ENCODE data around the gene EPHA4.
A peak's percentile ranks its signal among the peaks of the same experiment; 100 is the strongest.

EPHA4 gene

DNA sequence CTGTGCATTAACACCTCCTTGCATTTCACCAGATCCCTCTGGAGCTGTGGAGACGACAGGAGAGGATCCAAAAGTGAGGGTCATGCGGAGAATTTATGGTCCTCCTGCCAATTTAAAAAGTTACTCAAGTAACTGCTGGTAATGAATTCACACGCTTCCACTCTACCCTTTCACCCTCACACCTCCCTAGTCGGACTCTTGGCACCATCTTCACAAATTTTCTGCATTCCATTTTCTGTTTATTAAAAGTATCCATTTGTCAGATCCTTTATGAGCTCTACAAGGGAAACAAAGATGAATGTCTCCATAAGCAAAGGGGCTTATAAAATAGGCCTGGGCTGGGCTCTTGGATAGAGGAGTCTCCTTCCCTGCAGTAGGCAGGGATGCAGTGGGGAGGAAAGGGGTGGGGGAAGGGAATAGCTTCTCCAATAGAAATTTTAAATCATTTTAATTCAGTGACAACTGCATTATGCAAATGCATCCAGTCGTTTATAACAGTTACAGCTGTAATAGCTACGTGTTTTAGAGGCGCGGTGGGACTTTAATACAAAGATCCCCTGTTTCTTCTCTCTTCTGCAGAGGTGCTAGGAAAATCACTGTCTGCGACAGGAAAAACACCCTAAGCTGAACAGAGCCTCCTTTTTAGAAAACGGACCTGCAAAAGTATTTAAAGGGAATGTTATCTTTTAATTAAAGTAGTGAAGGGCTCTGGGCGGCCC lies 132.2 kb downstream of the EPHA4 start:
- no peak for DNase-seq (ENCODE audit: low read depth)

DNA sequence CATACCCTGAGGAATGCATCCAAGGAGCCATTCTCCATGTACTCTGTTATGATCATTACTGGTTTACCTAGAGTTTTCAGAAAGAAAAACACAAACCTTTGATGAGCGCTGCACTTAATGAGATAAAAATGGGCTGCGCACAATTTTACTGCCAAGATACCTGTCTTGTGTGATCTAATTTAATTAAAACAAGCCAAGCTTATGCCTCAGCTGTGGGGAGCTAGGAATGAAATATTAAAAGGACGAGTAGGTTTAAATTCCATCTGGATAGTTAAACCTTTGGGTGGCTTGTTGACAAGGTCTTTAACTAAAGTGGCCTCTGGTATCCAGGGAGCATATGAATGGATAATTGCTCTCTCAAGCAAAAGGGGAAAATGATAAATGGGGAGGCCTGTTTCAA lies 135.0 kb downstream of the EPHA4 start:
- DNase-seq (ENCODE audit: low read depth): no peak

DNA sequence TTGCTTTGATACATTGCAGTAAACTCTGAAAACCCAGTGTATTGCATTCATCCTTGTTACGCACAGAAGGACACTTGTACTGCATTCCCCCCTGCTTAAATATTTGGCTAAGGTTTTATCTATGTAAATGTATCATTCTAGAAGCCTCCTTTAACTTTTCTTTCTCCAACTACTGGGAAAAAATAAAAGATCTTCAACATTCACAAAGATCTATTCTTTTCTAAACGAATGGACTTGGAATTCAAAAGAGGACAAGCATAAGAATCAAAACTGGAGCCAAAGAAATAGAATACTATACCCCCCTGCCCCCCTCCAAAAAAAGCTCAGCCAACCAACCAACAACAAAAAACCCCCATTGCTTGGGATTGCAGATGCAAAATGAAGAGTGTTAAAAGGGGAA lies 136.9 kb downstream of the EPHA4 start:
- DNase-seq (ENCODE audit: low read depth): no peak

DNA sequence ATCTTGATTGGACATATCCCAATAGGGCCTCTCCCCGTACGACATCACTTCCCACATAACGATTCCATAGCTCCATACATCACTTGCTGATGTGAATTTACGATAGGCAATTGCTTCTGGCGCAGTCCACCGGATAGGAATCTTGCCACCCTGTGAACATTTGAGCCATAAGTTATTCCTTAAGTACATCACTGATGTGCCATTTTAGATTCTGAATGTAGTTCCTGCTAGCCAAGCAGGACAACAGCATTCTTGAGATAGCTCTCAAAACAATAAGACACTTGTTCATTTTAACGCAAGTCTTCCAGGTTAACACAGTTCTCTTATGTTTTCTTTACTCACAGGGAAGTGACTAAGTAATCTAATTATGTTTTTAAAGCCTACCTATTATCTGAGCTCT lies 138.0 kb downstream of the EPHA4 start:
- DNase-seq (ENCODE audit: low read depth): no peak

DNA sequence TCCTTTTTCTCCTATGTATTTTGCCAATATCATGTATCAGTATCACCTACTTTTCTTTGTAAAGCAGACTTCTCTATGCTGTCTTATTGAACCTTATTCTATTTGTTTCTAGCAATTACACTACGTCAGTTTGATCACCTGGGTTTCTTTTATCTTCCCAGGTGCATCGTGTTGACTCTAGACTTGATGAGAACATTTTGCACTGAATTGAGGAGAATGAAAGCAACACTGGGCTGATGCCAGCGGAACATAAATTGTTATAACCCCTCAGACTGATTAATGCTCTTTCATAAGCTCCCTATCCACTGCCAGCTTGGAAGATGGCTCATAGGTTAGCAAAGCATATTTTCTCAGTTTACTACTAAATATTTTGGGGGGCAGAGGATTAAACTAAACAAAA lies 140.6 kb downstream of the EPHA4 start:
- DNase-seq (ENCODE audit: low read depth): no peak

DNA sequence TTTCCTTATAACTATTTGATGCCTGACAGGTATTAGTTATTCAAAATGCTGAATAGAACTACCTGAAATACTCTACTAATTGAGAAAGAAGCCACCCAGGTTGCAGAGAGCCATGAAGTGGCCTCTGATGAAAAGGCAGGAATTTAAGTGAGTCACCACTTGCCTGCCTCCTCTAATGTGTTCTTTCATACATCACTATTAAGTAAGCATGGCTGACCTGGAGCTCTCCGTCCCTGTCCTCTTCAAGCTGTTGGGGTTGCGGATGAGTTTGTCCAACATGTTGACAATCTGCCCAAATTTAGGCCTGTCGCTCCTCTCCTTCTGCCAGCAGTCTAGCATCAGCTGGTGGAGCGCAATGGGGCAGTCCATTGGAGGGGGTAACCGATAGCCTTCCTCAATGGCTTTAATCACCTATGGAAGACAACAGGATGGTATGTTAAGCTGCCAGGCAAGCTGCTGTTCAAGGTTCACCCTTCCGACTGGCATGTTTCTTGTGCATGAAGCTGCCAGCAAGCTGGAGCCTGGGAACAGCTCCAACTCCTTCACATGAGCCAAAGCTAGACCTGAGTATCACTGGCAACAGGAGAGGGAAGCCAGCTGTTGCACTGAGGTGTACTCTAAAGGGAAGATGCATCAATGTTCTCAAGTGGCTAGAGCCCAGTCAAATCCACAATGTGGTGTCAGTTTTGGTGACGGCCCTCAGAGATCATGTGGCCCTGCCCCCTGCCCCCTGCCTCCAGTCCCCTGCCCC lies 142.2 kb downstream of the EPHA4 start:
- peak; percentile 49 for DNase-seq (ENCODE audit: low read depth)

DNA sequence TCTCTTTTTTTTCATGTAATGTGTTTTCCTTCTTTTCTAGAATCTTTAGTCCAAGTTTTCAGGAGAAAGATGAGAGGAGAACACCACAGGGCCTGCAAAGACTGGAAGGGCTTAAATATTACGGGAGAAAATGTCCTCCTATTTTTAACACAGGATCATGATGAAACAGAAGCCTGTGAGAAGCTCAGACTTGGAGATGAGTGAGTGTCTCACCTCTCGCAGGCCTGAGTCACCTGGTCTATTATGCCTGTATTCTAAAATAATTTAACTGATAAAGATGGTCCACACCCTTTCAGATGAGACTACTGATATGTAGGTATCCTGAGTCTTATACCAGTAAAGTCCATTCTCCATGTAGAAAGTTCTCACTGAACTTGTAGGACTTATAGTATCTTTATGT lies 143.2 kb downstream of the EPHA4 start:
- DNase-seq (ENCODE audit: low read depth): no peak

DNA sequence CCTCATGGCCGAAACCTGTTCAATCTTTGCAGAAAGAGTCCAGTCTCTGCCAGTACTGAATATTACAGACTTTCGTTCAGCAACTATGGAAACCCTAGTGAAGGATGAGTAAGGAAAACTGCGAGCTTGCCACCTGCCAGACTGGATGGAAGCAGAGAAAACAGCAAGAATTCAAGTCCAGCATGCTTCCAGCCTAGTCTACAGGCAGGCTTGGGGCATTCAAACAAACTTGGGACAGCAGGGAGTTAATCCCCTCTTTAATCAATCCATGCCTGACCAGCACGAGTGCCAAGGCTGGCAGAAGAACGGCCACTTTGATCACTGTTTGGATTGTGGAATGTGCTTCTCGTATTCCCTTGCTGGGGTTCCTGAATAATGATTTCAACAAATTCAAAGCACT lies 145.2 kb downstream of the EPHA4 start:
- DNase-seq (ENCODE audit: low read depth): no peak

DNA sequence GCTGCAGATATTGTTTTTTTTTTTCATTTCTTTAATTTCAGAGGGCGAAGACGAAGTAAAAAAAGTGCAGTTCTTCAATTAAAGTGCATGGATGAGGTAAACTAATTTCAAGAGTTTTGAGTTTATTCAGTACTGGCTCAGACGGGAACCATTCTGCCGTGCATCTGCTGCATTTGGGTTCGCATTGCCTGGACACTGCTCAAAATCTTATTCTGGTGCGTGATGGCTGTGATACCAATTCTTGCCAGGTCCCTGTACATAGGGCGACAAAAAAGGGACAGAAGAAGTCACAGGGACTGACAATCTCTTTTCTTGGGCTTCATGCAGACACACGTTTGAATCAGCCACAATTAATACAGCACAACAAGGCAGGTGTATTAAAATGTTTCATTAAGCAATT lies 146.2 kb downstream of the EPHA4 start:
- no peak for DNase-seq (ENCODE audit: low read depth)

DNA sequence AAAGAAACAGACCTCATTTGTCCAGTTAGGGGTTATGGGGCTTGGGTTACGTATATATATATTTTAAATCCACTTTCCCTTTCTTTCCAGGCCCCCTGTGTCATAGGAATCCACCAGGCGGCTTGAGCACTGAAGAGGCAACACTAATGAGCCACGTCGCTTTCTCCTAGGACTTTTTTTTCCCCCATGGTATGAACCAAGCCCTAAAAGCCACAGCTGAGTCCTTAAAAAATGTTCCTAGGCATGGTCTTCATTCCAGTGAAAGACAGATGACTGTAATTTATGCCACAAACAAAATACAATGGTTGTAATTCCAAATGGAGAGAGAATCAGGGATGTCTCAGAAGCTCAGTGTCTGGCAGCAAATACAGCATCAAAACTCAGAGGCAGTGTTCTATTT lies 146.8 kb downstream of the EPHA4 start:
- no peak for DNase-seq (ENCODE audit: low read depth)

DNA sequence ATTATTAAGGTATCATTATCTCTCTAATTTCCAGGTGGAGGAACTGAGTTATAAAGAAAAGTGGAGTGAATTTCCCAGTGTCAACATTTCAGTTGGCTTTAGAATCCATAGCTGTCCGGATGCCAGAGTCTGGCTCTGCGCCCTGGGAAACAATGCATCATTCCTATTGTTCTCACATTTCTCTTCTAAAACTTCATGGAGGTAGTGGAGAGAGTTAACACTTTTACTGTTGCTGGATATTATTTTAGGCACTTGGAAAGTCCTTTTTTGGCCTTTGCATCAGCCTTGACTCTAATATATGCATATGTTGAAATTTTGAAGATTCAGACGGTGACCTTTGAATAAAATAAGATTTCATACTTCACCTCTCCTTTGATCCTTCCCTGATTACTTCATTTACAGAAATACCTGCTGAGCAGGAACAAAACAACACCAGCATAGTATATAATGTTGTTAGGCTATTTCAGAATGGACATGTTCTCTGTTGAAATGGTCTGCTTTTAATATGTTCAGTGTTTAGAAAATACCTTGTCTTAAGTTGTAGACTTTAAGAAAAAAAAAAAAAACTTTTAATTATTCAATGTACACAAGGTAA lies 148.8 kb downstream of the EPHA4 start:
- DNase-seq (ENCODE audit: low read depth): no peak

DNA sequence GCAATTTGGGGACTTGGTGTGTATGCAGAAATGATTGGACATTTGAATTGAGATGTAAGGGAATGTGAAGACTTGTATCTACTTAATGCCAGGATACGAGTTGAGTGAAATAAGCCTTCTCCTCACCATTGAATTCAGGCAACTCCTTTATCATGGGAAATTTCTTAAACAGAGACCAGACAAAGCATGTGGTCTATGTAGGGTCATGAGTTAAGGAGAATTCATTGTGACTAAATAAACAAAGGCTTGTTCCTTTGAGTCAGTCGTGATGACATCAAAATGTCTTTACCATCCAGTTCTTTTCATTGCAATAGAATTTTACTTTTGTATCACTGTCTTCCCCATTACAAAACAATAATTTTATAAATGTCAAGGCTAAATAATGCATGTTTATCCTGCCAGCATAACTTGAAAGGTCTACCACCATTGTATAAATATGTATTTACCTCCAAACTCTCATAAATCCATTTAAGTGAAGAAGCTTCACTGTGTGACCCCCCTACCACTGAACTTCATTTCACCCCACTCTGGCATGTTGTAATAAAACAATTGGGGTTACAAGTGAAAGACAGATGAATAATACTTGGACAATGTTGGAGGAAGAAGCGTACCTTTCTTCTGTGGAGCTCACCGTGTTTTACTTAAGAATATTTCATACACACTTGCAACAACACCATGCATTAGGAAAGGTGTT lies 149.4 kb downstream of the EPHA4 start:
- peak; percentile 15 for DNase-seq (ENCODE audit: low read depth)

DNA sequence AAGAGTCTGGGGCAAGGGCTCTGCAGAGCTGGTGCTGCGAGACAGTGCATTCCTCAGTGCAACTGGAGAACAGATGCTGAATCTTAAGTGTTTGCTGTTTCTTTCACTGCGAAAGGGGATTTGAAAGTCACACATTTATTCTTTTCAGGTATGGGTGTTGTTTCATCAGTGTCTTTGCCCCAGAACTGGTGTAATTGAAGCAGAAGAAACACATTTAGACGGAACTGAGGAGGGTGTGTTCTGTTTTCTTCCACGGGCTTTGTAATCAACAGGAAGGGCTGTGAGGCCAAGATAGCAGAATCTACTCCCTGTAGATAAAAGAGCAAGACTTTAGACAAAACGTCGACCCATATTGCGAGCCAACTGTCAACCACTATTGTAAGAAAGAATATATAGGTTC lies 151.9 kb downstream of the EPHA4 start:
- no peak for DNase-seq (ENCODE audit: low read depth)

DNA sequence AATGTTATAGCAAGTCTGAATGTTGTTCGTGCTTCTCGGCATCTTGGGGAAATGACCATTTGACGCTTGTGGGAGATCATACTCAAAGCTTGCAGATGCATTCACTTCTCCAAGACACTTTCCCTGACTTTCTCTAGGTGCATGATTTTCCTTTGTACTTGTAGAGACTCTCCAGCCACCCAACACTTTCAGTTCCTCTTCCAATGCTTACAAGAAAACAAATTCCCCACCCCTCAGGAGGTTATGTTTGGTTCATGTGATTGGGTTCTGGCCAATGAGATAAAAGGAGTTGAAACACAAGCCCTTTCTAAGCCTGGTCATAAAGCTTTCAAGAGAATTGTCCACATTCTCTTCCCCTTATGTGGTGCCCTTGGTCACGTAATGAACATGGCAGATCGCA lies 156.3 kb downstream of the EPHA4 start:
- peak; percentile 15 for DNase-seq (ENCODE audit: low read depth)

DNA sequence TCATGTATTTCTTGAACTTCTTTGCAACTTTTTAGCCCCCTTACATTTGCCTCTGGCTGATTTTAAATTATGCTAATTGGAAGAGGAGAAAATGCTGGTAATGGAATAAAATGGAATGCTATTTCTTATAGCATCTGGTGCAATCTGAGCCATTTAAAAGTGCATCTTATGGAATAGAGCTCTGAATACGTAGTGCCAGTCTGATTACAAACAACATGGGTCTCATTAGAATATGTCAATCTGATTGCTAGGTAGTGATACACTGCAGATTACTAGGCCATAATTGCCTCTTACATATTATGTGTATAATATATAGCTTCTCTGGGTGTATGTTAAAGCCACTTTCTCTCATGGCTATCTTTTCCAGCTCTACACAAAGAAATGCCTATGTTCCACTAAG lies 159.1 kb downstream of the EPHA4 start:
- DNase-seq (ENCODE audit: low read depth): no peak

DNA sequence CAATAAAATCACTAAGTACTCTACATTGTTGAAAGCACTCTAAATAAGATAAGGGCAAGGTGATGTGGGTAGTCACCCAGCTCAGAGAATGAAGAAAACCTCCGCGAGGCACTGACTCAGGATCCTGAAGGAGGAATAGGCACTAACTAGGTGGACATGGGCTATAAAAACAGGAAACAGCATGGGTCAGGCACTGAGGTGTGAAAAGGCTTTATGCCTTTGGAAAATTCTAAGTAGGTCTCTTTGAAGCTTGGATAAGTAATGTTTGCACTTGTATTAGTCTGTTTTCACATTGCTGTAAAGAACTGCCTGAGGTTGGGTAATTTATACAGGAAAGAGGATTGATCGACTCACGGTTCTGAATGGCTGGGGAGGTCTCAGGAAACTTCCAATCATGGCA lies 161.6 kb downstream of the EPHA4 start:
- DNase-seq (ENCODE audit: low read depth): no peak

DNA sequence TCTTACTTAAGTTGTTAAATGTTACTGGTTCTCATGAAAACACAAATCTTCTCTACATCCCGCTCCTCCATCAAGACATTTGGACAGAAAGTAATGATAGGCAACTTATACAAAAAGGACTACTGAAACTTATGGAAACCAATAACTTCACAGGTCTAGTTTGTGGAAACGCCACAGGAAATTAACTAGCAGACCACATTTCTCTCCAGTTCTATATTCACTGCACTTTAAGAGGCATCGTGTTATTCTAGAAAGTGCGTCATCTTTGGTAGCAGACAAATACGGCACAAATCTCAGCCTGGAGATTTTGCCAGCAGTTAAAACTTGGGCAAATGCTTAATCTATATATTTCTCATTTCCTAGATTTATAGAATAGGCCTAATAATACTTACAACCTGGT lies 164.3 kb downstream of the EPHA4 start:
- DNase-seq (ENCODE audit: low read depth): no peak

DNA sequence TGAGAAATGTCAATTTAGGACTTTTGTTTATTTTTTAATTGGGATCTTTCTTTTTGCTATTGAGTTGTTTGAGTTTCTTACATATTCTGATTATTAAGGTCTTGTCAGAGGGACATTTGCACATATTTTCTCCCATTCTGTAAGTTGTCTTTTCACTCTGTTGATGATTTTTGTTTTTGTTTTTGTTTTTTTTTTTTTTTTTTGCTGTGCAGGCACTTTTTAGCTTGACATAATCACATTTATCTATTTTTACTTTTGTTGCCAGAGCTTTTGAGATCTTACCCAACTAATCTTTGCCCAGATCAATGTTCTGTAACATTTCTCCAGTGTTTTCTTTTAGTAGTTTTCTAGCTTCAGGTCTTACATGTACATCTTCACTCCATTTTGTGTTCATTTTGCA lies 166.6 kb downstream of the EPHA4 start:
- no peak for DNase-seq (ENCODE audit: low read depth)

DNA sequence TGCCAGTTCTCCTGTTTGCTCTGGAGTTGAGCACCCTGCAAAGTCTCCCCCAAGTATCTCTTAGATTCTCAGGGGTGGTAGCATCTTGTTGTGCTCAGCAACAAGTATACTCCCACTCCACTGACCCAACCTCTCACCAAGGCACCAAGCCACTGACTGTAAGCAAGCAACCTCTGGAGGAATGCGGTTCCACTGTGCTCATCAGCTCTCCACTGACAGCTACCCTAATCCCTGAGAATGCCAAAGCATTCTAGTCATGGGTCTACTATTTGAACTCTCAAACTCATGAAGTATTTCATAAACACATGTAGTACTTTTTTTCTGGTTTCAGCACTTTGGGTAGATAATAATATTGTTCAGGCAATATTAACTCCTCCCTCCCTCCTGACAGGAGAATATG lies 170.0 kb downstream of the EPHA4 start:
- peak; percentile 53 for DNase-seq (ENCODE audit: low read depth)

DNA sequence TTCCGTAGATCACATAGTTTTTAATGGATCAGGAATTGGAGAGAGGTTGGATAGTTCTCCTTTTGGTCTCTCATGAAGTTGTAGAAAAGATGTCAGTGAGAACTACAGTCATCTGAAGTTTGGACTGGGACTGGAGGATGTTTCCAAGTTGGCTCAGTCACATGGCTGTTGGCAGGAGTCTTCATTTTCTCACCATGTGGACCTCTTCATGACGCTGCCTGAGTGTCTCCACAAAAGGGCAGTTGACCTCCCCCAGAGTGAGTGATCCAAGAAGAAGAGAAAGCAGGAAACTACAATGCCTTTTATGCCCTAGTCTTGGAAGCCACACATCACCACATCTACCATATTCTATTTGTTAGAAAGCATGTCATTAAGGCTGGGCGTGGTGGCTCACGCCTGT lies 171.7 kb downstream of the EPHA4 start:
- no peak for DNase-seq (ENCODE audit: low read depth)

DNA sequence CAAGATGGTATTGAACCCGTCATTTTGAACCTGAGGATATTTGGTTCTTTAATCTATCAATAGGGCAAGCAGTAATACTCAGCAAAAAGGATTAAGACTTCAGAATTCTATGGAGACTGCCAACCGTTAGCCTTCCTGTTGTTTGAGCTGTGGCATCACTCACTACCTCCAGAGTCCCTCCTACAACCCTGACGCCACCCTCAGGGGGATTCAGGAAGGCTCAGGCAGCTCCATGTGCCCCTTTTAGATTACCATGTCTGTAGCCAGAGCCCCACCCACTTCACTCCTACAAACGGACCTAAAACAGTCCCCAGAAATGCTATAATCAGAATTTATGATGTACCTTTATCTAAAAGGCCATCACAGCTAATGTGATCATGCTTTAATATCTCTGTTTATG lies 172.9 kb downstream of the EPHA4 start:
- DNase-seq (ENCODE audit: low read depth): no peak

DNA sequence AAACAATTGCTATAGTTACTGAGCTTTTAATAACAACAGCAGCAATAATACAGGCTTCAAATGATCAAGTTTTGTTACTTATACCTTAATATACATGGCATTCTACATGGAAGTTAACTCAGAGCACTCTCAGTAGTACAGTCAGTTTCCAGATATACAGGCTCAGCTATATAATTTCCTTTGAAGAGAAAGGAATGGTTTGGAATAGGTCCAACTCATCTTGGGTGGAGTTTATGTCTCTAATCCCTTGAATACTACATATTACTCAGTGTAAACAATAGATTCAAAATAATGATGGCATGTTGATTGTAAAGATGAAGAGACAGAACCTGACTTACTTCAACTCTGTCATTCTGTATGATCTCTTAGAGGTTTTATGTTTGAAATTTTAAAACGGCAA lies 174.9 kb downstream of the EPHA4 start:
- no peak for DNase-seq (ENCODE audit: low read depth)

Data from EH (cell line).